Esophagus squamous epithelium (tissue), 5 donors: ENCODE results near the gene ACOT12. TPM values are rescaled to one million over a fixed set of nuclear protein-coding genes. Genes with fewer than 3 reads are reported as not detected.
"Not testable (repeated sequence)": the region's sequence is repeated elsewhere in the genome, so short reads cannot be mapped to it uniquely, and the experiment has no call there.

Source experiments
- DNase-seq: peaks from one replicate; lab custom pipeline; 2025; lab: John Stamatoyannopoulos, UW
- H3K27ac ChIP-seq, 4 donors: fragments of 200-600 bp; sonication (generic); one replicate each; pipeline ENCODE4 v1.5.1; 2016 to 2019; ENCODE audit warnings: mild to moderate bottlenecking in 1 of 4
- H3K27me3 ChIP-seq, 4 donors: fragments of 200-600 bp; sonication (generic); 1 replicate in 3 of 4; 2 replicates in 1 of 4; pipeline versions ENCODE4 v1.5.1 to v1.6.0; 2017 to 2021; ENCODE audit warnings: antibody characterized with exemption in 1 of 4
- H3K36me3 ChIP-seq, 3 donors: fragments of 200-600 bp; sonication (generic); one replicate each; pipeline ENCODE4 v1.5.1; 2016 to 2019
- H3K4me1 ChIP-seq, 3 donors: fragments of 200-600 bp; sonication (generic); one replicate each; pipeline ENCODE4 v1.5.1; 2017 to 2019
- H3K4me3 ChIP-seq, 4 donors: fragments of 200-600 bp; sonication (generic); 1 replicate in 3 of 4; 2 replicates in 1 of 4; pipeline ENCODE4 v1.5.1; 2016 to 2019; ENCODE audit warnings: mild to moderate bottlenecking in 2 of 4, moderate library complexity in 1 of 4
- H3K9me3 ChIP-seq, 3 donors: fragments of 200-600 bp; sonication (generic); one replicate each; pipeline ENCODE4 v1.5.1; 2016 to 2019
- POLR2A ChIP-seq, 4 donors: fragments of 450-650 bp; IDR thresholded peaks; one replicate each; pipeline ENCODE4 v1.6.1; 2017; ENCODE audit warnings: antibody characterized with exemption in 4 of 4, mild to moderate bottlenecking in 4 of 4, moderate library complexity in 3 of 4
- WGBS, 2 donors: methylation state at CpG; one replicate each; pipeline ENCODE4 v1.1.5; 2018; 5-methylcytosine and 5-hydroxymethylcytosine counted together
- intact Hi-C: fragments of 100-400 bp; cut with DNase I; formaldehyde crosslinking; loops from one replicate; pipeline ENCODE4 v1.15.0; 2022
- total RNA-seq, 4 donors: library from RNA; depleted of rRNA; stranded (reverse); fragments of >200 nt; gene quantifications; one replicate each; pipeline ENCODE4 v1.1.0, GENCODE V29; 2016
- TF ChIP-seq, protein P1 (sequence below), 6 experiments: fragments of 450-650 bp in 4 of 6; fragments of 200-600 bp in 2 of 6; sonication (generic) in 2 of 6; IDR thresholded peaks; one replicate each; pipeline ENCODE4 v1.5.1; 2016 to 2019; ENCODE audit warnings: antibody characterized with exemption in 6 of 6, mild to moderate bottlenecking in 4 of 6, moderate library complexity in 4 of 6
- donor health status: DM: yes; HTN: yes; CAD: no.

ACOT12 gene
- total RNA-seq, 4 donors from 2014 or later, result not detected

DNA sequence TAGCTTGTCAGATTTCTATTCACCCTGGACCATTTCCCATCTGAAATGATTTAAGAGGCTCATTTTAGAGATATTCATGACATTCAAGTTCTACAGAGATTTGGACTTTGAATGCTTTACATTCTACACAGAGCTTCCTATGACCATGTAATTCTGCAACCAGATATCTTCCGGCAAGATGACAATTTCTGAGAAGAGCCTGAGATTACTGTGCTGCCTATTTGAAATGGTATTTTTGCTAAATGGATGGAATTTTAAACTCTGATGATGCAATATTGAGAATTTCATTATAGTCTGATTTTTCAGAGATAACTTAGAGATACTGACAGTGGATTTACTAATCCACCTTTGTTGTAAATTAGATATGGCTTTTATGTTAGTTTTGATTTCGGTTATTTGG, 16.0 kb upstream of the ACOT12 start:
- no peaks in the 10 kb centered on the region for H3K36me3 ChIP-seq
- WGBS, 2 donors, result 71 to 91% methylated on average over 2 of the region's 2 CpGs

DNA sequence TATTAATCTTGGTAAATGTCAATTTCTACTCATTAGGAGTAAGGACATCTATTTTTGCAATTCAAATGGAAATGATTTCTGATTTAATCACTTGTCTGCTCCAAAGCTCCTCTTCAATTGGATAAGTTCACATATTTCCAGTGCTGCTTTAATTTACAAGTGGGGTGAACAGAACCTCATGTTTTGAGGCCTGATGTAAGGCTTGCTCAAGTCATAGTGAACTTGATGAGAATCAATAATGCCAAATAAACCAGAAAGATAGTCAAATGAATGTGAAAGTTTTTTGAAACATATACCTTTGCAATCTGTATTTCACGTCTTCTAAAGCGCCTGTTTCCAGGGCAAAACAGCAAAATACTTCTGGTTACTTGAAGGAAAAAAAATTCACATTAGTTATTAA, 15.4 kb upstream of the ACOT12 start:
- Histone ChIP-seq H3K36me3 (no peaks in the 10 kb centered on the region), H3K9me3 (no peaks in the 10 kb centered on the region), H3K27me3 (no peaks in the 10 kb centered on the region), H3K27ac (no peak overlapping the region), H3K4me3 (no peak overlapping the region), H3K4me1 (no peaks in the 10 kb centered on the region)
- DNase-seq, result no peak
- WGBS, 2 donors, result 92 to 93% methylated on average over 2 of the region's 2 CpGs
- TF ChIP-seq, protein P1, sequence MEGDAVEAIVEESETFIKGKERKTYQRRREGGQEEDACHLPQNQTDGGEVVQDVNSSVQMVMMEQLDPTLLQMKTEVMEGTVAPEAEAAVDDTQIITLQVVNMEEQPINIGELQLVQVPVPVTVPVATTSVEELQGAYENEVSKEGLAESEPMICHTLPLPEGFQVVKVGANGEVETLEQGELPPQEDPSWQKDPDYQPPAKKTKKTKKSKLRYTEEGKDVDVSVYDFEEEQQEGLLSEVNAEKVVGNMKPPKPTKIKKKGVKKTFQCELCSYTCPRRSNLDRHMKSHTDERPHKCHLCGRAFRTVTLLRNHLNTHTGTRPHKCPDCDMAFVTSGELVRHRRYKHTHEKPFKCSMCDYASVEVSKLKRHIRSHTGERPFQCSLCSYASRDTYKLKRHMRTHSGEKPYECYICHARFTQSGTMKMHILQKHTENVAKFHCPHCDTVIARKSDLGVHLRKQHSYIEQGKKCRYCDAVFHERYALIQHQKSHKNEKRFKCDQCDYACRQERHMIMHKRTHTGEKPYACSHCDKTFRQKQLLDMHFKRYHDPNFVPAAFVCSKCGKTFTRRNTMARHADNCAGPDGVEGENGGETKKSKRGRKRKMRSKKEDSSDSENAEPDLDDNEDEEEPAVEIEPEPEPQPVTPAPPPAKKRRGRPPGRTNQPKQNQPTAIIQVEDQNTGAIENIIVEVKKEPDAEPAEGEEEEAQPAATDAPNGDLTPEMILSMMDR (IDR thresholded peaks at IDR 0.05), result no peak
- no peak for TF ChIP-seq POLR2A (IDR thresholded peaks at IDR 0.05)
- intact Hi-C loops, result no loop called here

More for the DNA sequence above, 16.0 kb upstream of the ACOT12 start:
- Histone ChIP-seq H3K4me1 (no peaks in the 10 kb centered on the region), H3K27me3 (no peaks in the 10 kb centered on the region), H3K27ac (no peak overlapping the region), H3K4me3 (no peak overlapping the region), H3K9me3 (no peaks in the 10 kb centered on the region)
- no peak for TF ChIP-seq POLR2A (IDR thresholded peaks at IDR 0.05)
- TF ChIP-seq, protein P1 (IDR thresholded peaks at IDR 0.05), result no peak
- no peak for DNase-seq
- intact Hi-C loops, result no loop called here

DNA sequence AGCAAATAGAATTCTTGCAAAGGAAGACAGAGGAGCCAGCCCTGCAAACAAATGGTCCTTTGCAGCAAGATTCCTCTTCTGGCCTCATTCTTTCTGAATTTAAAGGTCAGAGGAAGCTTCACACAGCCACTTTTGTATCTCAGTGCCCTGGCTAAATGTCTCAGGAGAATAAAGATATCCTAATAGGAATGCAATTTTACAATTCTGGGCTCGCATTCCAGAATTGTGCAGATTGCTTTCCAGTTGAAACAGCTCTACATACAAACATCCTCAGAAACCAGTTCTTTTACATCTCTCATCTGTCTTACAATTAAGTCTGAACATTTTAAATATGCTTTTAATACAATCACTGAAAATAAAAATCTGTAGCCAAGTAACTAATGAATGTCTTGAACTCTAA, 14.6 kb upstream of the ACOT12 start:
- intact Hi-C loops, result no loop called here
- Histone ChIP-seq H3K4me3 (no peak overlapping the region), H3K9me3 (no peaks in the 10 kb centered on the region), H3K27me3 (no peaks in the 10 kb centered on the region), H3K4me1 (no peaks in the 10 kb centered on the region), H3K27ac (no peak overlapping the region), H3K36me3 (no peaks in the 10 kb centered on the region)
- TF ChIP-seq POLR2A (IDR thresholded peaks at IDR 0.05), result no peak
- TF ChIP-seq, protein P1 (IDR thresholded peaks at IDR 0.05), result no peak
- 71 to 76% methylated on average over 1 of the region's 1 CpG for WGBS, 2 donors
- DNase-seq, result no peak

DNA sequence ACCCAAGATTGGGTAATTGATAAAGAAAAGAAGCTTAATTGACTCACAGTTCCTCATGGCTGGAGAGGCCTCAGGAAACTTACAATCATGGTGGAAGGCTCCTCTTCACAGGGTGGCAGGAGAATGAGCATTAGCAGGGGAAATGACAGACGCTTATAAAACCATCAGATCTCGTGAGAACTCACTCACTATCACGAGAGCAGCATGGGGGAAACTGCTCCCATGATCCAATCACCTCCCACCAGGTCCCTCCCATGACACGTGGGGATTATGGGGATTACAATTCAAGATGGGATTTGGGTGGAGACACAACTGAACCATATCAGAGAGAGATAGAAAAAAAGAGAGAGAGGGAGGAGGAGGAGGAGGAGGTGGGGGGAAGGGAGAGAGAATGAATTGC, 13.9 kb upstream of the ACOT12 start:
- WGBS, 2 donors, result 60 to 74% methylated on average over 4 of the region's 4 CpGs
- H3K4me1 ChIP-seq, intact Hi-C loops, H3K9me3 ChIP-seq, H3K27me3 ChIP-seq, H3K36me3 ChIP-seq, H3K4me3 ChIP-seq, DNase-seq, H3K27ac ChIP-seq: not testable (repeated sequence)

DNA sequence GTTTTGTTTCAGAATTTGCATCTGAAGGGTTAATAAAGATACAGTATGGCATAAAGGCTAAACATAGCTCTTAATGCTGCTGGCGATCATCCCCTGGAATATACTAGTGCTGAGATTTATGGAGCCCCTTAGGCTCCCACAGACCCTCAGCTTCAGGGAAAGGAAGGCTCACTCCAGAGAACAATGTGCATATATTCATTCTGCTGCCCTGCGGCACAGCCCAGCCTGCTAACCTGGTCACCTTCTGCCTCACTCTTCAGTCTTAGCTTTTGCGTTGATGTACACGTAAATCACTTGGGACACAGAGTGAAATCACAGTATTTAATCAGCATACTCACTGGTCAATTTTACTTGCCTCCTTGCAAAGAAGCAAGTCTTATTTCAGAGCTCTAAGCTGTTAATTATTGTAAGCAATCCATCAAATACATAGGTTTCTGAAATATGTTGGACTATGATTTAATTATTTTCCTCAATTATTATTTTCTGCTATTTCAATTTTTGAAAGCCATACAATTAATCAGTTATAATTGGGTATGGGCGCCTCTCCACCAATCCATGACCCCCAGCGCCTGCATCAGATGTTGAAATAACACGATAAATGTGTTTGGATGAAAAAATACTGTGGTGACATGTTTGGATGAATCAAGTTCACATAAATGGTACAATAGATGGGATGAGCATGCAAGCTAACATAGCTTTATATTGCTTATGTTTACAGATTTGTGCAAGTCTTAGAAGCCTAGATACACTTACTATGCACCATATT, 11.4 kb upstream of the ACOT12 start:
- intact Hi-C loops, result no loop called here
- DNase-seq, result no peak
- no peaks in the 10 kb centered on the region for H3K27me3 ChIP-seq
- H3K9me3 ChIP-seq, result no peaks in the 10 kb centered on the region
- H3K4me1 ChIP-seq, result no peaks in the 10 kb centered on the region
- H3K4me3 ChIP-seq, result no peak overlapping the region
- 82 to 86% methylated on average over 7 of the region's 7 CpGs for WGBS, 2 donors
- no peaks in the 10 kb centered on the region for H3K36me3 ChIP-seq
- H3K27ac ChIP-seq, result no peak overlapping the region
- TF ChIP-seq, protein P1 (IDR thresholded peaks at IDR 0.05), result no peak
- TF ChIP-seq POLR2A (IDR thresholded peaks at IDR 0.05), result no peak
